Nucleus accumbens (tissue), 56 donors: ENCODE results near the gene CASKIN2.
"Not testable (repeated sequence)": the region's sequence is repeated elsewhere in the genome, so short reads cannot be mapped to it uniquely, and the experiment has no call there.

Experiments used
- DNase-seq, 56 donors: peaks; one replicate each; lab custom pipeline; 2025; lab: John Stamatoyannopoulos, UW

Gene CASKIN2

DNA sequence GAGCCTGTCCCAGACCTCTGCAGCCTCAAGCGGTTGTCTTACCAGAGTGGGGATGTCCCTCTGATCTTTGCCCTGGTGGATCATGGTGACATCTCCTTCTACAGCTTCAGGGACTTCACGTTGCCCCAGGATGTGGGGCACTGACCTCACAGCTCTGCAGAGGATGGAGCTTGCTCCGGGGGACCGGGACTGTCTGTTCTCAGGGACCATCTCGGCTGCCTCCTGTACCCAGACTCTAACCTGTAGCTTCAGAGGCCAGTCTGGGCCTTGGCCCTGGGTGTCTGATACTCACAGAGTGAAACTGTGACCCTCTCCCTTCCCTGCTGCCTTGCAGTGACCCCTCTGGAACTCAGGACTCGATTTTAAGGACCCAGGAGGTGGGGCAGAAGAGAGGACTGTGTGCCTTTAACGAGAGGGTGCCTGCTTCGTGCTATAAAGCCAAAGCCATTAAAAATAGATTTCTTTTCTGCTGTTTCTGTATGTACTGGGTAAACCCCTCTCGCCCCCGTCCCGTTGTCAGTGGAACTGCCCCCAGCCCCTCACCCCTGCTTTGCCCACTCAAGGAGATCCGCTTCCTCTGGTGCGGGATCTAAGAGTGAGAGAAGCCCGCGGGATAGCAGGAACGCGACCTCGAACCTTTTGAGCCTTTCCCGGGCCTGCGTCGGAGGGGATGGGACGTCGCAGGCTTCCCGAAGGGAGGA lies 9.1 kb upstream of the CASKIN2 start:
- no peak for DNase-seq

DNA sequence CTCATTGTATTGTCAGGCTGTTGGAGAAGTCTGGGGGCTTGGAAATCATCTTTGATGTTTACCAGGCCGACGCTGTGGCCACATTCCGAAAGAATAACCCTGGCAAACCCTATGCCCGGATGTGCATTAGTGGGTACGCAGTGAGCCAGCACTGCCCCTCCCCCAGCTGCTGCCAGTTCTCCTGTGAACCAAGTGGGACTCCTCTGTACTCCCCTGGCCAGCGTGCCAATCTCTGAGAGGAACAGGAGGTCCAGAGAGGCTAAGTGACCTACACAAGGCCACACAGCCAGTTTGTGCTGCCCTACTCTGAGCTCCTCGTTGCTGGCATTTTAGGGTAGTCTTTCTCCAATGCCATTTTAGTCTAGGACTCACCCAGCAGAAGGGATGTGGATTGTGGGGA lies 8.3 kb upstream of the CASKIN2 start:
- no peak for DNase-seq

DNA sequence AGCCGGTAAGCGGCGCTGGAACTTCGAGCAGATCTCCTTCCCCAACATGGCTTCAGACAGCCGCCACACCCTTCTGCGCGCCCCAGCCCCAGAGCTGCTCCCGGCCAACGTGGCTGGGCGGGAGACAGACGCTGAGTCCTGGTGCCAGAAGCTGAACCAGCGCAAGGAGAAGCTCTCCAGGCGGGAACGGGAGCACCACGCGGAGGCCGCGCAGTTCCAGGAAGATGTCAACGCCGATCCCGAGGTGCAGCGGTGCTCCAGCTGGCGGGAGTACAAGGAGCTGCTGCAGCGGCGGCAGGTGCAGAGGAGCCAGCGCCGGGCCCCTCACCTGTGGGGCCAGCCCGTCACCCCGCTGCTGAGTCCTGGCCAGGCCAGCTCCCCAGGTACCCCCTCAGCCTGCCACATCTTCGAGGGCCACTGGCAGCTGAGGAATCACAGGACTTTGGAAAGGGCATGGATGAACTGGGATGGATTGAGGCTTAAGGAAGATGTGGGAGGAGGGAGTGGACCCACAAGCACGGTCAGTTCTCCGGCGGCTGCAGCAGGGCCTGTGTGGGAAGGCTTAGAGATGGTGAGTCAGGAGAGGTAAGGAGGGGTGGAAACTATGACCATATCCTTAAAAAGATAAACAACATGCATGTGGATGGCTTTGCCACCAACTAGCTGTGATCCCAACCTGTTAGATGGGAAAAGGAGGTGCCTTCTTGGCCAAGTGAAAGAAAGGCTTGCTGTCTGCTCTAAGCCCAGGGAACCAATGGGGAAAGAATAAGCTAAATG lies 6.8 kb upstream of the CASKIN2 start:
- DNase-seq, result no peak

GRCh38 chr17:75521290-75521689 lies 6.0 kb upstream of the CASKIN2 start:
- DNase-seq, result no peak

DNA sequence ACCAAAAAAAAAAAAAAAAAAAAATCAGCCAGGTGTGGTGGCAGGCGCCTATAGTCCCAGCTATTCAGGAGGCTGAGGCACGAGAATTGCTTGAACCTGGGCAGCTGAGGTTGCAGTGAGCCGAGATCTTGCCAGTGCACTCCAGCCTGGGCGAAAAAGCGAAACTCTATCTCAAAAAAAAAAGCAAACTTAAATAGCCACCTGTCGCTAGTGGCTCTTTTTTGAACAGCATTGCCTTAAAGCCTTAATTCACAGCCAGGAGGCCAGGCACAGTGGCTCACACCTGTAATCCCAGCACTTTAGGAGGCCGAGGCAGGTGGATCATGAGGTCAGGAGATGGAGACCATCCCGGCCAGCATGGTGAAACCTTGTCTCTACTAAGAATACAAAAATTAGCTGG lies 5.1 kb upstream of the CASKIN2 start:
- DNase-seq, result not testable (repeated sequence)

GRCh38 chr17:75518983-75519537 lies 3.7 kb upstream of the CASKIN2 start:
- DNase-seq, result no peak

- no peak for DNase-seq
These were observed 2.9 kb upstream of the CASKIN2 start for GRCh38 chr17:75518201-75518600.

GRCh38 chr17:75517297-75517865 lies 2.0 kb upstream of the CASKIN2 start:
- DNase-seq, result no peak

- DNase-seq, result peak in 6 of 56 donors; percentile 37 to 64 (median 56)
These were observed 1.4 kb upstream of the CASKIN2 start for GRCh38 chr17:75516619-75517296.

DNA sequence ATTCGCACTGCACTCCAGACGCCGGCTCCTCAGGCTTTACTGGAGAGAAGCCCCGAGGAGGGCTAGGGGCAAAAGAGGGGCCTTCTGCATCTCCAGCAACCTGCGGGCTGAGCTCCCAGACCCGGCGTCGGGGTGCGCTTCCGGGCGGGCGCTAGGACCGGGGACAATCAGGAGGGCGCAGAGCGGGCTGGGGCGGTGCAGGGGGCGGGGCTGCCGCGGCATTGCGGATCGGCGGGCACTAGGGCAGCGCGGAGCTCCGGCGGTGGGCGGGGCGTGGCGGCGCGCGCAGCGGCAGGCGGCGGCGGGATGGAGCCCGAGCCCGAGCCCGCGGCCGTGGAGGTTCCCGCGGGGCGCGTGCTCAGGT lies 900 bp upstream of the CASKIN2 start, which contains the start of gene TSEN54:
Gene TSEN54, plus strand, starts transcription at position 274 of the 364 bp plus-strand sequence. Its CDS starts 33 bp downstream, at position 307.
- DNase-seq, result peak; percentile 30 to 96 (median 89)

GRCh38 chr17:75514919-75515495 lies 330 bp downstream of the CASKIN2 start:
- DNase-seq, result peak in 6 of 56 donors; percentile 28 to 51 (median 41)

DNA sequence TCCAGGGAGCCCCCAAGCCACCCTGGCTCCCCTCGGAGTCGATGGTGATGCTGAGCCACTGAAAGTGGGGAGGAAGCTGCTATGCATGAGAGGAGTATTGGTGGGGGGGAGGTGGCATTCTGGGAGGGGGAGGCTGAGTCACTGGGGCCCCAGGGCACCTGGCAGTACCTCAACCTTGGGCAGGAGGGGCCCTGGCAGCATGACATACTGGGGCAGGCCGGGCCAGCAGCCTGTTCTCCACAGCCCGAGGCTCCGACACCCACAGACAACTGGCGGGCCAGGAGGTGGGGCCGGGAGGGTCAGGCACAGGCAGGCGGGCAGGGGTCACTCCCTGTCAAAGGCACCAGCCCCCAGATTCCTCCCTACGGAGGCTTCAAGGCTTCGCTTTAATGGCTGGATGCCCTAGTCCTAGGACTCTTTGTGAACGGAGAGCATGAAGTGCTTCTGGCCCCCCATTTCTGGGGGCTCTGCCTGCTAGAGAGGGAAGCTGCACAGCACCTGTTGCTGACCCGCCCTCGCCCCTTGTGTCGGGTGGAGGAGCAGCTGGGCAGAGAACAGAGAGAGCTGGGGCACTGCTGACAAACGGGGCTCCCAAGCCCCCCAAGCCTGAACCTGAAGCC lies 928 bp downstream of the CASKIN2 start:
- peak in 4 of 56 donors; percentile 20 to 40 (median 35) for DNase-seq

DNA sequence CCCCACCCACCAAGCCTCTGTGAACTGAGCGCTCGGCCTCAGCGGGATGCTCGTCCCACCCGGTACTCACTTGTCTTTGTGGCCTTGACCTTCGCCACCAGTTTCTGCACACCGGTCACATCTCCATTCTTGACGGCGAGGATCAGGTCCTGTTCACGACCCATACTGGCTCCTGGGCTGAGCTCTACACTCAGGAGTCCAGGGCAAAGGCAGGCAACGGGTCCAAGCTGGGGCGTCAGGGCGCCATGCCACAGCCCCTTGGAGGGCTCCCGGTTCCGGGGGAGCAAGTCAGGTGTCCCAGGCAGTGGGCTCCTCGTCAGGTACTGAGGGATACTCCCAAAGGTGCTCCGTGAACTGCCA lies 1.7 kb downstream of the CASKIN2 start:
- DNase-seq, result no peak

GRCh38 chr17:75512926-75513640 lies 2.3 kb downstream of the CASKIN2 start:
- DNase-seq, result no peak

DNA sequence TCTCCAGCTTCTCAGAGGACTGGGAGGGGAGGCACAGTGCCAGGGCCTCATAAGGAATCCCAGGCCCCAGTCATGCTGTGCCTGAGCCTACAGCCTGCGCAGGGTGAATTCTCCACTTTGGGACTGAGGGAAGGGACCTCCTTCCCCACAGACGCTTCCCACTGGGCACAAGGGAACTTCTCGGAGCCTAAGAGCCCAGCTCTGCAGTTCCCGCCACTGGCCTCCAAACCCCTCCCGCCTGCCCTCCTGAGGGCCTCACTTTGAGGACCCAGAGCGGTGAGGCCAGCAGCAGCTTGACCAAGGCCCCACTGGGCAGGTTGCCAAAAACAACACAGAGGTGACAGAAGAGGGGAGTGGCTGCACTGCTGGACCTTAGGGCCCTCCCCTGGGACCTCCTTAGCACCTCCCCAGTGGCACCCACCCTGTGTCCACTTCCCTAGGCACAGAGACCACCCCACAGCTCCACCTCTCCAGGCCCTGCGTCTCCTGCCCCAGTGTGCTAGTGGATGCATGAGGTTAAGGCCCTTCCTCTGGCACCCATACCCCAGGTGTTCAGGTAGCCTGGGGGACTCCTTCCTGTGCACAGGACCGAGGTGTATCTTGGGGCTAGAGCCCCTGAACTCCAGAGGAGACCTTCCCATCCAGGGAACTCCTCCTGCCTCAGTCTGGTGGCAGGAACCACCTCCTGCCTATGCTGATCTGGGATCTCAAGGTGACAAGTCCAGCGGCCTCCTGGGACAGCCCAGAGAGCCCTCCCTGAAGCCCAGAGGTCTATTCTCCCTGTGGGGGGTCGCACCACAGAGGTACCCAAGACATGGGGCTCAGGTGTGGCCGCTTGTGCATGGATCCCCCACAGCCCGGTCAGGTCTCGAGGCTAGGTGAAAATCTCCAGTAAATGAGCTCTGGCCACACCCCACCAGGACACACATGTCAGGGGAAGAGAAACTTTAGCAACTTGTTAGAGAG lies 3.4 kb downstream of the CASKIN2 start:
- peak in 1 of 56 donors; percentile 34 for DNase-seq

GRCh38 chr17:75511270-75511609 lies 4.1 kb downstream of the CASKIN2 start:
- DNase-seq, result no peak

DNA sequence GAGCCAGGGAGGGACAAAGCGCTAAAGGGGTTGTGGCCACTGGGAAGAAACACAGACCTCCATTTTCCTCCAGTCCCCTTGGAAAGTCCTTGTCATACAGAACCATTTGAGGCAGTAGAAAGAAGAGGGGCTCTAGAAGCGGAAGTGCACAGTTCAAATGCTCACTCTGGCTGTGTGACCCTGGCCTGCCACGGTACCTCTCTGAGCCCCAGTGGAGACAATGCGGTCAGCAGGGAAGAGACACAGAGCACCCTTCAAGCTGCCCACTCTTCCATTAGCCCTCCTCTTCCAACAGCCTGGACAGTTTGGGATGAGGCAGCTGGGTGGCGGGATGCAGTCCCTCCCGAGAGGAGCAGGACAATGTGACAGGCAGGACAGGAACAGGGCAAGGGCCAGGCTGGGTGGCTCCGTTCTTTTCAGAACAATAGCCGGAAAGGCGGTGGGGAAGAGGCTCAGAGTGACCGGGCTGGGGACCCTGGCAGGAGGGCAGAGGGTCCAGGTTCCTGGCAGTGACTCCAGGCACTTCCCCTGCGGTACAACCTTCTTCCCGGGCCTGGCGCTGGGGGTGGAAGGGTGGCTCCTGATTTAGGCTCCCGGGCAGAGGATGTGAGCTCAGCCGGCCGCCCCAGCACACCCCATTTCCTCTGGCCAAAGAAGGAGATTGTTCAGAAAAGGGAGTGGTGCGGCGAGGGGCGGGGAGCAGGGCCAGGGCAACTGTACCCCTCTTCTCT lies 5.6 kb downstream of the CASKIN2 start:
- peak in 1 of 56 donors; percentile 21 for DNase-seq
